HCT116 (cell line): ENCODE measurements around the gene KIAA1549. TPM values are rescaled to one million over a fixed set of nuclear protein-coding genes. Genes with fewer than 3 reads are reported as not detected.

Experiments
- ATAC-seq: fragments of 200-7000 bp; cut with Tn5 transposase; 2 replicates; pipeline ENCODE4 v1.9.1; 2020; ENCODE audit warnings: mild to moderate bottlenecking, moderate library complexity
- BruUV-seq: library from RNA; stranded (reverse); fragments of 400-500 nt; replicated peaks from 2 replicates; lab custom pipeline; 2021; lab: Mats Ljungman, UMichigan
- CTCF ChIA-PET: fragments of 300-600 bp; sonication (Branson Sonifier 250); formaldehyde crosslinking; loops from one replicate; lab custom pipeline; 2021; ENCODE audit warnings: antibody characterized with exemption; lab: Charles Lee
- POLR2A ChIA-PET: fragments of 300-600, 350-600 bp; sonication (Branson Sonifier 250); formaldehyde crosslinking; loops from one replicate; lab custom pipeline; 2021; ENCODE audit warnings: antibody characterized with exemption; lab: Charles Lee
- RAD21 ChIA-PET, 2 experiments: fragments of 300-600 bp; sonication (Branson Sonifier 250); formaldehyde crosslinking; loops; one replicate each; lab custom pipeline; 2023; ENCODE audit warnings: low total read pairs in 2 of 2; ENCODE audit not compliant: uncharacterized antibody in 2 of 2, unreplicated experiment in 2 of 2, low non-redundant PET in 1 of 2; lab: Charles Lee
- DNase-seq: peaks from one replicate; pipeline ENCODE4 v3.0.0-alpha.2; 2010; ENCODE audit warnings: low read depth, low spot score
- H2AFZ ChIP-seq: fragments of 200-600 bp; shearing (Covaris generic), sonication (generic); 2 replicates; pipeline ENCODE4 v1.6.1; 2017; ENCODE audit warnings: low read depth, mixed run types, mixed read lengths, antibody characterized with exemption, low read length; ENCODE audit not compliant: poor library complexity, severe bottlenecking
- H3K27ac ChIP-seq: 2 replicates; pipeline ENCODE4 v1.5.1; 2012; ENCODE audit warnings: low read depth, low read length
- H3K27me3 ChIP-seq: fragments of 200-600 bp; sonication (generic); 2 replicates; pipeline ENCODE4 v1.6.1; 2016; ENCODE audit warnings: mixed run types, low read length, mixed read lengths; ENCODE audit not compliant: insufficient read depth
- H3K36me3 ChIP-seq, 2 experiments: fragments of 200-500 bp in 1 of 2; fragments of 200-600 bp in 1 of 2; sonication (Bioruptor generic) in 1 of 2; sonication (generic) in 1 of 2; 2 replicates each; pipeline versions ENCODE4 v1.5.1 to v1.6.1; 2014 to 2016; ENCODE audit warnings: low read length in 2 of 2, inconsistent platforms in 1 of 2, mixed read lengths in 1 of 2, mixed run types in 1 of 2; ENCODE audit not compliant: insufficient read depth in 2 of 2, control insufficient read depth in 1 of 2
- H3K4me1 ChIP-seq, 2 experiments: fragments of 200-600 bp in 1 of 2; sonication (generic) in 1 of 2; 2 replicates each; pipeline versions ENCODE4 v1.5.1 to v1.6.1; 2012 to 2017; ENCODE audit warnings: low read length in 2 of 2, inconsistent platforms in 1 of 2, mild to moderate bottlenecking in 1 of 2, mixed read lengths in 1 of 2, mixed run types in 1 of 2, moderate library complexity in 1 of 2; ENCODE audit not compliant: insufficient read depth in 2 of 2, control insufficient read depth in 1 of 2
- H3K4me2 ChIP-seq: fragments of 200-600 bp; sonication (generic); 2 replicates; pipeline ENCODE4 v1.6.1; 2017; ENCODE audit warnings: mixed run types, low read length, mixed read lengths
- H3K4me3 ChIP-seq, 2 experiments: fragments of 200-600 bp in 1 of 2; sonication (generic) in 1 of 2; replicated peaks in 1 of 2; 2 replicates each; pipeline ENCODE4 v1.5.1; 2011 to 2016; ENCODE audit warnings: low read length in 2 of 2, control low read depth in 1 of 2, low read depth in 1 of 2, mild to moderate bottlenecking in 1 of 2, mixed read lengths in 1 of 2, mixed run types in 1 of 2
- H3K79me2 ChIP-seq: fragments of 200-600 bp; sonication (generic); 2 replicates; pipeline ENCODE4 v1.6.1; 2017; ENCODE audit warnings: mild to moderate bottlenecking, mixed run types, low read length, moderate library complexity, mixed read lengths; ENCODE audit not compliant: insufficient read depth
- H3K9ac ChIP-seq: fragments of 200-600 bp; sonication (generic); 2 replicates; pipeline ENCODE4 v1.6.1; 2016; ENCODE audit warnings: low read length, mixed read lengths
- H3K9me2 ChIP-seq: fragments of 200-600 bp; sonication (generic), shearing (Covaris generic); 2 replicates; pipeline ENCODE4 v1.6.1; 2017; ENCODE audit warnings: mixed run types, mild to moderate bottlenecking, moderate library complexity; ENCODE audit not compliant: insufficient read depth
- H3K9me3 ChIP-seq, 2 experiments: fragments of 200-500 bp in 1 of 2; fragments of 200-600 bp in 1 of 2; sonication (Bioruptor generic) in 1 of 2; sonication (generic) in 1 of 2; 2 replicates each; pipeline ENCODE4 v1.6.1; 2014 to 2017; ENCODE audit warnings: low read length in 2 of 2, mixed read lengths in 2 of 2, inconsistent platforms in 1 of 2, low read depth in 1 of 2, mild to moderate bottlenecking in 1 of 2, mixed run types in 1 of 2, moderate library complexity in 1 of 2; ENCODE audit not compliant: control insufficient read depth in 1 of 2, insufficient read depth in 1 of 2
- H4K20me1 ChIP-seq: fragments of 200-600 bp; sonication (generic), shearing (Covaris generic); 2 replicates; pipeline ENCODE4 v1.6.1; 2017; ENCODE audit warnings: mixed run types, mild to moderate bottlenecking, moderate library complexity; ENCODE audit not compliant: insufficient read depth
- CTCF ChIP-seq, 3 experiments: fragments of 200-600 bp in 1 of 3; sonication (generic) in 1 of 3; IDR thresholded peaks in 2 of 3; conservative IDR thresholded peaks in 1 of 3; 2 replicates each; pipeline ENCODE4 v1.5.1; 2012 to 2017; ENCODE audit warnings: low read depth in 2 of 3, low read length in 2 of 3, antibody characterized with exemption in 1 of 3, borderline replicate concordance in 1 of 3, control low read depth in 1 of 3, mild to moderate bottlenecking in 1 of 3, mixed read lengths in 1 of 3, mixed run types in 1 of 3, moderate library complexity in 1 of 3; ENCODE audit not compliant: insufficient read depth in 1 of 3
- EGR1 ChIP-seq: IDR thresholded peaks from 2 replicates; pipeline ENCODE4 v1.6.1; 2012; ENCODE audit warnings: low read depth
- ELF1 ChIP-seq: IDR thresholded peaks from 2 replicates; pipeline ENCODE4 v1.6.1; 2012; ENCODE audit warnings: low read depth, borderline replicate concordance
- EZH2phosphoT487 ChIP-seq: fragments of 200-600 bp; IDR thresholded peaks from 2 replicates; pipeline ENCODE4 v1.6.1; 2018; ENCODE audit warnings: antibody characterized with exemption, borderline replicate concordance
- FOSL1 ChIP-seq: IDR thresholded peaks from 2 replicates; pipeline ENCODE4 v1.6.1; 2012; ENCODE audit warnings: low read depth
- JUND ChIP-seq: IDR thresholded peaks from 2 replicates; pipeline ENCODE4 v1.6.1; 2012
- MAX ChIP-seq: IDR thresholded peaks from 2 replicates; pipeline ENCODE4 v1.6.1; 2012
- POLR2A ChIP-seq: IDR thresholded peaks from 2 replicates; pipeline ENCODE4 v1.7.0; 2011; ENCODE audit warnings: borderline replicate concordance; ENCODE audit not compliant: insufficient read depth, insufficient read length; ENCODE audit errors: extremely low read depth
- POLR2AphosphoS5 ChIP-seq: IDR thresholded peaks from 2 replicates; pipeline ENCODE4 v1.6.1; 2011; ENCODE audit warnings: mild to moderate bottlenecking, low read depth, low read length, moderate library complexity
- RAD21 ChIP-seq: IDR thresholded peaks from 2 replicates; pipeline ENCODE4 v1.6.1; 2012; ENCODE audit warnings: low read depth, mild to moderate bottlenecking
- REST ChIP-seq: IDR thresholded peaks from 2 replicates; pipeline ENCODE4 v1.6.1; 2012; ENCODE audit warnings: low read depth
- SIN3A ChIP-seq: IDR thresholded peaks from 2 replicates; pipeline ENCODE4 v1.6.1; 2012; ENCODE audit warnings: low read depth
- SP1 ChIP-seq: IDR thresholded peaks from 2 replicates; pipeline ENCODE4 v1.6.1; 2012; ENCODE audit warnings: low read depth
- TCF7L2 ChIP-seq: IDR thresholded peaks from 2 replicates; pipeline ENCODE4 v1.7.0; 2011; ENCODE audit warnings: borderline replicate concordance, inconsistent platforms; ENCODE audit not compliant: insufficient read depth, insufficient read length; ENCODE audit errors: extremely low read depth
- YY1 ChIP-seq: IDR thresholded peaks from 2 replicates; pipeline ENCODE4 v1.6.1; 2011; ENCODE audit warnings: low read length, low read depth, moderate library complexity, mild to moderate bottlenecking; ENCODE audit not compliant: insufficient replicate concordance; ENCODE audit errors: extremely low read depth
- ZBTB33 ChIP-seq: IDR thresholded peaks from 2 replicates; pipeline ENCODE4 v1.6.1; 2011; ENCODE audit warnings: mild to moderate bottlenecking, low read length, moderate library complexity; ENCODE audit not compliant: insufficient replicate concordance; ENCODE audit errors: extremely low read depth
- ZFX ChIP-seq: fragments of 450-650 bp; IDR thresholded peaks from 2 replicates; pipeline ENCODE4 v1.6.1; 2017
- intact Hi-C: fragments of 100-400 bp; cut with micrococcal nuclease; formaldehyde crosslinking; loops from 2 replicates; pipeline ENCODE4 v1.10.0; 2022
- total RNA-seq: library from RNA; stranded (reverse); gene quantifications from one replicate; pipeline ENCODE4 v1.2.1, GENCODE V29; 2021; ENCODE audit not compliant: unreplicated experiment

Gene KIAA1549
- total RNA-seq, 1 experiment from 2014 or later: 3.9 TPM

GRCh38 chr7:138999414-138999813 lies 18.2 kb upstream of the KIAA1549 start:
- TF ChIP-seq YY1 (no peak), CTCF (IDR thresholded peaks at IDR 0.05 in 2 of 3, conservative IDR thresholded peaks at IDR 0.05 in 1 of 3; ENCODE audit: borderline replicate concordance in 1 of 3, insufficient read depth in 1 of 3, low read depth in 2 of 3, low read length in 2 of 3) (no peak), FOSL1 (no peak), REST (no peak), POLR2A (no peak), ZFX (no peak), TCF7L2 (no peak), ELF1 (no peak), POLR2AphosphoS5 (no peak), RAD21 (no peak), JUND (no peak), ZBTB33 (no peak), EZH2phosphoT487 (no peak), SIN3A (no peak), EGR1 (no peak), MAX (no peak), SP1 (no peak)
- POLR2A ChIA-PET: no interaction called here
- intact Hi-C loops: no loop called here

More at GRCh38 chr7:138999414-138999813, 18.2 kb upstream of the KIAA1549 start:
- BruUV-seq: no TSS peak
- CTCF ChIA-PET: no interaction called here
- Histone ChIP-seq H3K4me3 (no peak overlapping the region), H3K9me3 (no peaks in the 10 kb centered on the region), H3K4me2 (no peak overlapping the region), H3K36me3 (no peaks in the 10 kb centered on the region), H3K9ac (no peak overlapping the region), H3K4me1 (no peaks in the 10 kb centered on the region), H2AFZ (no peak overlapping the region), H4K20me1 (no peaks in the 10 kb centered on the region), H3K27ac (no peak overlapping the region), H3K79me2 (no peaks in the 10 kb centered on the region), H3K27me3 (no peaks in the 10 kb centered on the region), H3K9me2 (no peaks in the 10 kb centered on the region)
- DNase-seq (no peak), ATAC-seq (no peak)
- RAD21 ChIA-PET: no interaction called here
